Left cardiac atrium (tissue), 4 donors: ENCODE measurements around the gene SLC38A4. TPM values are rescaled to one million over a fixed set of nuclear protein-coding genes. Genes with fewer than 3 reads are reported as not detected.

Source experiments
- ATAC-seq, 2 donors: fragments of 200-7000 bp; cut with Tn5 transposase; one replicate each; pipeline ENCODE4 v1.9.1; 2020; ENCODE audit warnings: mild to moderate bottlenecking in 2 of 2, moderate library complexity in 2 of 2
- DNase-seq: peaks from one replicate; pipeline ENCODE4 v3.0.0-alpha.2; 2020
- intact Hi-C, 2 donors: fragments of 100-400 bp; cut with DNase I; formaldehyde crosslinking; loops; one replicate each; pipeline versions ENCODE4 v1.14.1 to v1.15.1; 2022 to 2023
- total RNA-seq, 2 donors: library from RNA; stranded (reverse); fragmentation: NEBNext Ultra II Directional; extraction: Animal tissue kit (Norgen Biotek cat#: 25700); gene quantifications; one replicate each; pipeline ENCODE4 v1.2.1, GENCODE V29; 2021
- donor health status: DM: no; HTN: yes; CAD: no.
- donor health status: DM: no; HTN: yes; CAD: no; lungs with severe emphysema.
- donor health status: DM: yes; HTN: yes; CAD: no.
- donor health status: Dilated cardiomyopathy.

Gene SLC38A4
- total RNA-seq, 2 donors from 2014 or later = 0.52 to 3.3 TPM

DNA sequence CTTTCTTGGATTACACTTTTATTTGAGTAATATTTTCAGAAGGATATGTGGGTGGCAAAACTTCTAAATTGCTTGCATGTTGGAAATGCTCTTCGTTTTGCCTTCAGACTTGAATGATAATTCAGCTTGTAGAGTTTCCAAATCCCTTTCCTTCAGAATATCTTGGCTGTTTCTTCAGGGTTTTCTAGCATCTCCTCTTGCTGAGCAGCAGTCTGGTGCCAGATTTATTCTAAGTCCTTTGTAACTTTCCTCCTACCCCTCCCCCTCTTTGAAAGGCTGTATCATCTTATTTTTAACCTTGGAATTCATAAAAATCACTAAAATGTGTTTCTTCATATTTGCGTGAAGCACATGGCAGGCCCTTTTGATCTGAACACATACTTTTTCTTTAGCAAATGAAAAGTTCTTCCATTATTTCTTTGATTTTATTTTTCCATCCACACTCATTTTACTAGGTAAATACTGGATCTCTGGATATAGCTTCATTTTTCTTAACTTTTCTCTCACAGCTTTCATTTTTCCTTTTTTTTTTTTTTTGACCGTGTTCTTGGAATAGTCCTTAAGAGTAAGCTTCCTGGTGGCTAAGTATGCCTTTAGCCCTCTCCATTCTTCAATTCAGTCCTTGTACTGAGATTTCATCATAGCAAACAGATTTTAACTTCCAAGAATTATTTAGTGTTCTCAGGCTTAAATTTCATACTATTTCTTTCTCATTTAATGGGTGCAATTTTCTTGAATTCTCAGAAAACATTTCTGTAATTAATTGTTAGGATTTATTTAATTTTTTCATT is 102.0 kb downstream of the SLC38A4 start:
- ATAC-seq = no peak
- intact Hi-C loops = no loop called here
- no peak for DNase-seq

DNA sequence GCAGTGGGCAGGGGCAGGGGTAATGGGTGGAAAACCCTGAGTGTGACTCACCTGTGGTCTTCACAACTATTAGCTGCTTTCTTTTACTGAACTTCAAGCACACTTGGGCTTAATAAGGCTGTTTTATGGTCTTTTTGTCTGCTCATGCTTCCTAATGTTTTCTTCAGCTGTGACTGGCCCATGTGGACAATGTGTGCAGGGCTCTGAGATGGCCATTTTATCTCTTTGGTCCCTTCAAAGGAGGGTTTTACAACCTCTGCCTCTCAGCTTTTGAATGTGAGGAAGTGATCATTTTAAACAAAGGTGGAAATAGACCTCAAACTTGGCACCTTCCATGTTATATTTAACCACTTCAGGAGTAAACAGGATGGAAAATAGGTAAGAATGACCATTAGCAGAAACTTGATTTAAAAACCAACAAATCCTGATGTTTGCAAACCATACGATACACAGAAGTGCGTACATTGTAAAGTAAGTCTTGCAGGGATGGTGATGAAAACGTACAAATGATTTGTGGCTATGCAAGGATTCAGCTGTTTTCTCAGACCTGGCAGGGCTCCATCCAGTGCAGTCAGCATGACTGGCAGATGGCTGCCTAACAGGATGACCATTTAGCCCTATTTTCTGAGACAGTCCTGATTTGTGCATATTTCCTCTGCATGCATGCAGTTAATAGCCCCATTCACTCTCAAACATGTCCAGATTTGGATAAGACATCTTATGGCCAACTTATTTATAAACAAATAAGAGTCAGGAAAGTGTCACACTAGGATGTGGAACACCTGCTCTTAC is 103.2 kb downstream of the SLC38A4 start:
- ATAC-seq = no peak
- intact Hi-C loops = no loop called here
- DNase-seq = no peak

GRCh38 chr12:46718495-46718894 is 107.3 kb downstream of the SLC38A4 start:
- intact Hi-C loops = no loop called here
- DNase-seq (no peak), ATAC-seq (no peak)

GRCh38 chr12:46717868-46718267 is 107.9 kb downstream of the SLC38A4 start:
- ATAC-seq = no peak
- intact Hi-C loops = no loop called here

DNA sequence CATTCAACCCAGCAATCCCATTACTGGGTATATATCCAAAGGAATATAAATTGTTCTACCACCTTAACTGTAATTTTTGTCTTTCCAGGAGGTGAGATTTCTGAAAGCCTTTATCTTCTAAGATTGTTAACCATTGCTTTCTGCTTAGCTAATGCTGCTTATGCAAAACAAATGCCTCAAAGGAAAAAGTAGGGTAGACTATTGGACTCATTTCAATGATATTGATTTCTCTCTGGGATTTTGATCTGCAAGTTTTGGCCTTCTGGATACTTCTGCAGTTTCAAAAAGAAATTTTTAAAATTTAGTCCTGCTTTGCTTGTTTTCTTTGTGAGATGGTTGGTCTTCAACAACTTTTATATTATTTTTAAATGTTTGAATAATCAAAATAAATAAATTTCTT is 108.6 kb downstream of the SLC38A4 start:
- ATAC-seq (no peak), DNase-seq (no peak)
- intact Hi-C loops = no loop called here

More at GRCh38 chr12:46717868-46718267, 107.9 kb downstream of the SLC38A4 start:
- DNase-seq = no peak
